Lower lobe of right lung (tissue), 2 donors: Measurements from ENCODE around the gene NOL4L. TPM values are rescaled to one million over a fixed set of nuclear protein-coding genes. Genes with fewer than 3 reads are reported as not detected.

Experiments
- ATAC-seq, 2 donors: fragments of 200-7000 bp; cut with Tn5 transposase; one replicate each; pipeline ENCODE4 v1.9.1; 2020 to 2022; ENCODE audit warnings: mild to moderate bottlenecking in 2 of 2, moderate library complexity in 2 of 2
- DNase-seq: peaks from one replicate; pipeline ENCODE4 v3.0.0-alpha.2; 2020
- H3K27ac ChIP-seq: fragments of 200-600 bp; one replicate; pipeline ENCODE4 v1.8.0; 2022
- H3K27me3 ChIP-seq: fragments of 200-600 bp; one replicate; pipeline ENCODE4 v1.8.0; 2022; ENCODE audit warnings: low read depth
- H3K36me3 ChIP-seq: fragments of 200-600 bp; one replicate; pipeline ENCODE4 v1.8.0; 2022; ENCODE audit warnings: mild to moderate bottlenecking
- H3K4me1 ChIP-seq: fragments of 200-600 bp; one replicate; pipeline ENCODE4 v1.8.0; 2022
- H3K4me3 ChIP-seq: fragments of 200-600 bp; one replicate; pipeline ENCODE4 v1.8.0; 2022; ENCODE audit warnings: mild to moderate bottlenecking
- H3K9me3 ChIP-seq: fragments of 200-600 bp; one replicate; pipeline ENCODE4 v1.8.0; 2022
- intact Hi-C: fragments of 100-400 bp; cut with DNase I; formaldehyde crosslinking; loops from one replicate; pipeline ENCODE4 v1.11.0; 2022
- total RNA-seq: library from RNA; stranded (reverse); fragmentation: NEBNext Ultra II Directional; extraction: Animal tissue kit (Norgen Biotek cat#: 25700); gene quantifications from one replicate; pipeline ENCODE4 v1.2.1, GENCODE V29; 2021
- TF ChIP-seq, protein P1 (sequence below): fragments of 200-600 bp; IDR thresholded peaks from one replicate; pipeline ENCODE4 v1.8.0; 2022; ENCODE audit warnings: antibody characterized with exemption, mild to moderate bottlenecking
- donor health status: DM: no; HTN: yes; CAD: no; lungs with severe emphysema.

NOL4L gene
- total RNA-seq, 1 donor from 2014 or later: 14.3 TPM

DNA sequence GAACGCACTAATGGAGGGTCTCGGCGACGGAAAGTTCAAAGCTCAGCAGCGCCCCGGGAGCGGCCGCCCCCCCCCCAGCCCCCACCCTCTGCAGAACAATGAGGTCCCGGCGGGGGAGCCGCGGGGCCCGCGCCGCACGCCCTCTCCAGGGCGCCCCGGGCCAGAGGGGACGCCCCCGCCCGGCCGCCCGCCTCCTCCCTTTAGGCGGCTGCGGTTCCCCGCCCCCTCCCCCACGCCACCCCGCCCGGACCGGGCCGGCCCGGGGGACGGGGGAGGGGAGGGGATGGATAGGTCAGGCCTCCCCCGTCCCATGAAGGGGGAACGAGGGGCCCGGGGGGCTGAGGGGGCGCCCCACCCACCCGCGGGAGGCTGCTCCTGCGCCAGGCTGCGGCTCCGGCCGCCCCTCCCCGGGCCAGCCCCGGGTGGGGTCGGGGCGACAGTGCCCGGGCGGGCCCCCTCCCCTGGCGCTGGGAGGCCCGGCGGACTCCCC, 1.5 kb downstream of the NOL4L start:
- Histone ChIP-seq H3K9me3 (no peaks in the 10 kb centered on the region), H3K4me1 (peaks cover 4% of the 10 kb centered on the region), H3K27me3 (peaks cover 28% of the 10 kb centered on the region), H3K4me3 (peak overlapping the region; percentile 66), H3K27ac (no peak overlapping the region), H3K36me3 (no peaks in the 10 kb centered on the region)
- intact Hi-C loops: no loop called here
- DNase-seq: no peak
- TF ChIP-seq, protein P1, sequence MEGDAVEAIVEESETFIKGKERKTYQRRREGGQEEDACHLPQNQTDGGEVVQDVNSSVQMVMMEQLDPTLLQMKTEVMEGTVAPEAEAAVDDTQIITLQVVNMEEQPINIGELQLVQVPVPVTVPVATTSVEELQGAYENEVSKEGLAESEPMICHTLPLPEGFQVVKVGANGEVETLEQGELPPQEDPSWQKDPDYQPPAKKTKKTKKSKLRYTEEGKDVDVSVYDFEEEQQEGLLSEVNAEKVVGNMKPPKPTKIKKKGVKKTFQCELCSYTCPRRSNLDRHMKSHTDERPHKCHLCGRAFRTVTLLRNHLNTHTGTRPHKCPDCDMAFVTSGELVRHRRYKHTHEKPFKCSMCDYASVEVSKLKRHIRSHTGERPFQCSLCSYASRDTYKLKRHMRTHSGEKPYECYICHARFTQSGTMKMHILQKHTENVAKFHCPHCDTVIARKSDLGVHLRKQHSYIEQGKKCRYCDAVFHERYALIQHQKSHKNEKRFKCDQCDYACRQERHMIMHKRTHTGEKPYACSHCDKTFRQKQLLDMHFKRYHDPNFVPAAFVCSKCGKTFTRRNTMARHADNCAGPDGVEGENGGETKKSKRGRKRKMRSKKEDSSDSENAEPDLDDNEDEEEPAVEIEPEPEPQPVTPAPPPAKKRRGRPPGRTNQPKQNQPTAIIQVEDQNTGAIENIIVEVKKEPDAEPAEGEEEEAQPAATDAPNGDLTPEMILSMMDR: no peak
- ATAC-seq: peak in 1 of 2 donors; percentile 2

DNA sequence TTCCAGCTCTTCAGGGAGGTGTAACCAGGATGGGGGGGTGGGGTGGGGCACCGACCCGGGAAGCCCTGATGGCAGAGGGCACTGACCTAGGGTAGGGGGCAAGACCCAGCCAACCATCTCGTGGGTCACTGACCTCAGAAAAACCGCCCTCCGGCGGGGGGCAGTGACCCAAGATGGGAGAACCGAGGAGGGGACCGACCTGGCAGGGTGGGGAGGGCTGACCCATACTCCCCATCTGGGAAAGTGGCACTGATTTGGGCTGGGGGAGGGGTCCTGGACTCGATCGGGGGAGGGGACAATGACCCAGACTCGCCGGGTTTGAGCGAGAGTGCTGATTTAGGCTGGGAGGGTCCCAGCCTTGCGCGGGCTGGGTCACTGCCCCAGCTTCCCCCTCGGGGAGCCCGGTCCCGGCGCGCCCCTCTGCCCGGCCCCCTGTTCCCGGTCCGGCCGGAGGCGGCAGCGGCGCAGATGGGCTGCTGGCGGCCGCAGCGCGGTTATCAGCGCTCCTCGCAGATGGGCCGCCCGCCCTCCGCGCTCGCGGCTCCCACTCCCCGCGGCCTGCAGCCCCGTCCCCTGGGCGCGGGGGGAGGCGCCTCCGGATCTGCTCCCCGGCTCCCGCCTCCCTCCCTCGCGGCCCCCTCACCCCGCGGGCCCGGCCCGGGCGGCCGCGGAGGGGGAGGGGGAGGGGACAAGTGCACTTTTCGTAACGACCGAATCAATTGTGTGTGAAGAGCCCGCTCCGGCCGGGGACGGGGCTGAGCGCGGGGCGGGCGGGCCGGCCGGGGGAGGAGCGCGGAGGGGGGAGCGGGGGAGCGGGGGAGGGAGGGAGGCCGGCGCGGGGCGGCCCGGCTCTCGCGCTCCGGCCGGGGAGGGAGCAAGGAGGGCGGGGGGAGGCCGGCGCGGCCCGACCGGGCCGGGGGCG, 2.2 kb downstream of the NOL4L start:
- peaks cover 4% of the 10 kb centered on the region for H3K4me1 ChIP-seq
- TF ChIP-seq, protein P1: no peak
- H3K4me3 ChIP-seq: peak overlapping the region; percentile 66
- no peaks in the 10 kb centered on the region for H3K36me3 ChIP-seq
- peaks cover 28% of the 10 kb centered on the region for H3K27me3 ChIP-seq
- no peak overlapping the region for H3K27ac ChIP-seq
- H3K9me3 ChIP-seq: no peaks in the 10 kb centered on the region
- ATAC-seq (peak; percentile 5 to 35), DNase-seq (no peak)
- intact Hi-C loops: no loop called here

DNA sequence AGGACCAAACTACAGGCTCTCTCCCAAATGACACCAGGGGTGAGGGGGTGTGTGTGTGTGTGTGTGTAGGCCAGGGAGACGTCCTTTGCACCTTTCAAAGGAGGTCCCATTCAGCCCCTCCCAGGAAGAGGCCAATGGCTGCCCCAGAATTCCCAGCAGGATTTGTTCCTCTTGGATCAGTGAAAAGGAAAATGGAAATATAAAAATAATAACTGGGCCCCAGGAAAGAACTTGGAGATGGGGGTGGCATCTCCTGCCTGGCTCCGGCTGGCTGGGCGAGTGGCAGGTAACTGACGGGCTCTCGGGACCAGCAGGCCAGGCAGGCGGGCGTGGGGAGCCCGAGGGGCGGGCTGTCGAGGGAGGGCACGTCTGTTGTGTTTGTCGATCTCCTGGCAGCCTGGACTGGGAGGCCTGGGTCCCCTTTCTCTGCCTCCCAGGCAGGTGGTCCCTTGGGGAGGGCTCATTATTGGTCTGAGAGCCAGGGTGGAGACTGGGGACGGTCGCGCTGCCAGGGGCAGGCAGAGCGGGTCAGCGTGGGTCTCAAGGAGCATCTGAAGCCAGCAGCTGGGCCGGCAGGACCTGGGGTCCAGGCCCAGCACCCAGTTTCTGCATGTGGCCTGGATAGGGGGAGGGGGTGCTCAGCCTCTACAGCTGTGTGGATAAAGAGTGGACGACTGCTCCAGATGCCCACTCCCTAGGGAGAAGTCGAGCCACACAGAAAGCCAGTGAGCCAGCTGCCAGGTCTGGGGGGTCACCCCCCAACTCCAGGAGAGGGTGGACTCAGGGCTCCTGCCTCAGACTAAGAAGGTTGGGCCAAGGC, 3.1 kb downstream of the NOL4L start:
- TF ChIP-seq, protein P1: no peak
- H3K27ac ChIP-seq: no peak overlapping the region
- H3K4me1 ChIP-seq: peaks cover 4% of the 10 kb centered on the region
- H3K27me3 ChIP-seq: peaks cover 25% of the 10 kb centered on the region
- H3K9me3 ChIP-seq: no peaks in the 10 kb centered on the region
- H3K36me3 ChIP-seq: no peaks in the 10 kb centered on the region
- DNase-seq (no peak), ATAC-seq (no peak)
- intact Hi-C loops: no loop called here
- H3K4me3 ChIP-seq: no peak overlapping the region

DNA sequence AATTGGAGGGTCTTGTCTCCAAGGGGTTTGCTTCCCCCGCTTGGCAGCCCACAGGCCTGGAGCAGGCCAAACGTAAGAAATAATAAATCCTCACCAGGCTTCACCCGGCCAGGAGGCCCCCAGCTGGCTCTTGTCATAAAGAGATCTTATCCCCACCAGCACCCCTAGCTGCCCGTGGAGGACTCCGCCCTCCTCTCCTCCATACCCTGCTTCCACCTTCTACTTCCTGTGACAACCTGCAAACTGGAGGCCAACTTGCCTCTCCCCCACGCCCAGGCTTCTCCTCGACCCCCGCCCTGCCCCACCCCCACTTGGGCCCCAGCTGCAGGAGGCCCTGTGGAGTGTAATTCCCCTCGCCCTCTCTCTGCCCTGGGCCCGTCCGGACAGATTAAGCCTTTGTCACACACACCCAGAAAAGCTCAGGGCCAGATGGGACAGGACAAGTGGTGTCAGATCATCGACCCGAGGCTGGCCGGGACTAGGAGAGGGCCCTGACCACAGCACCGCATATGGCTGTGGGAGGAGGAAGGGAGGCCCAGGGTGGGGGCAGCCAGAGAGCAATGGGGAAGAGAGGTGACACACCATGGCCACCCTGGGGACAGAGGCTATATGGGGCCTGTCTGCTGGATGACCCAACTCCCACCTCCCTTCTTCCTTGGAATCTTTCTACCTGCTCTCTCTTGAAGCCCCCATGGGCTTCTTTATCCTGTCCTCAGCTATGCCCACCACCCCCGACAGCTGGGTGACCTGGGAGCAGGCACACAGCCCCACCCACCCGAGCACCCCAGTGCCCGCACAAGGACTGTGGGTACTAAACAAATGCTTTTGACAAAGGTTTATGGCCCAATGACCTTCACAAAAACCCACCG, 3.9 kb downstream of the NOL4L start:
- TF ChIP-seq, protein P1: no peak
- DNase-seq: no peak
- Histone ChIP-seq H3K4me1 (peaks cover 4% of the 10 kb centered on the region), H3K27ac (no peak overlapping the region), H3K9me3 (no peaks in the 10 kb centered on the region), H3K4me3 (no peak overlapping the region), H3K27me3 (peaks cover 17% of the 10 kb centered on the region), H3K36me3 (no peaks in the 10 kb centered on the region)
- intact Hi-C loops: no loop called here
- ATAC-seq: peak in 1 of 2 donors; percentile 29
